ENCODE measurements around the gene IGLL1. TPM values are rescaled to one million over a fixed set of nuclear protein-coding genes. Genes with fewer than 3 reads are reported as not detected.

IGLL1 gene
- total and polyA plus RNA-seq, 2 experiments from 2014 or later: not detected

- Histone ChIP-seq H2AFZ (no peak overlapping the region), H3K36me3 (ENCODE audit: insufficient read depth) (no peaks in the 10 kb centered on the region), H3K79me2 (replicated peaks; ENCODE audit: insufficient read depth) (no peaks in the 10 kb centered on the region), H3K4me2 (no peak overlapping the region), H3K27me3 (ENCODE audit: insufficient read depth) (peaks cover 44% of the 10 kb centered on the region), H3K4me3 (no peak overlapping the region), H3K9me2 (ENCODE audit: insufficient read depth) (no peaks in the 10 kb centered on the region), H4K20me1 (replicated peaks; ENCODE audit: insufficient read depth) (no peaks in the 10 kb centered on the region), H3K27ac (ENCODE audit: low read depth) (no peak overlapping the region), H3F3A (replicated peaks; ENCODE audit: low read depth) (no peaks in the 10 kb centered on the region), H3K4me1 (ENCODE audit: insufficient read depth) (peaks cover 9% of the 10 kb centered on the region)
- H3K36me3 Mint-ChIP-seq (ENCODE audit: low read depth): no peaks in the 10 kb centered on the region
- no peaks in the 10 kb centered on the region; the same call in 2 of the 3 replicates for H3K9me3 Mint-ChIP-seq
- ATAC-seq: no peak
- H3K27ac Mint-ChIP-seq: no peak overlapping the region
- H3K4me1 Mint-ChIP-seq: peaks cover 21% of the 10 kb centered on the region
- DNase-seq (ENCODE audit: low spot score): no peak
- H3K27me3 Mint-ChIP-seq (ENCODE audit: insufficient read depth, low read depth, poor library complexity): peaks cover 43% of the 10 kb centered on the region
- TF ChIP-seq JUNB (IDR thresholded peaks at IDR 0.05; ENCODE audit: unreplicated experiment) (no peak), ZNF114 (CRISPR knock-in tag; IDR thresholded peaks at IDR 0.05) (no peak), POLR2AphosphoS5 (IDR thresholded peaks at IDR 0.05; ENCODE audit: low read depth) (no peak), CREB1 (CRISPR knock-in tag; IDR thresholded peaks at IDR 0.05; ENCODE audit: low read depth) (no peak), NANOG (IDR thresholded peaks at IDR 0.05; ENCODE audit: borderline replicate concordance) (no peak), ZNF462 (CRISPR knock-in tag; IDR thresholded peaks at IDR 0.05) (no peak), REST (IDR thresholded peaks at IDR 0.05; ENCODE audit: unreplicated experiment) (no peak), EZH2 (IDR thresholded peaks at IDR 0.05; ENCODE audit: low read depth, unreplicated experiment) (no peak), ETS1 (IDR thresholded peaks at IDR 0.05) (no peak), EZH2phosphoT487 (IDR thresholded peaks at IDR 0.05; ENCODE audit: unreplicated experiment) (no peak), ZNF331 (CRISPR knock-in tag; IDR thresholded peaks at IDR 0.05; ENCODE audit: low read depth) (no peak), CTCF (conservative IDR thresholded peaks at IDR 0.05; ENCODE audit: low read depth in 2 of 2) (no peak), STAT1 (IDR thresholded peaks at IDR 0.05; ENCODE audit: unreplicated experiment) (no peak)
- H3K4me3 Mint-ChIP-seq: no peak overlapping the region; the same call in 2 of the 3 replicates
These were observed 51.9 kb downstream of the IGLL1 start for GRCh38 chr22:23527971-23528740.

Measured in GM23338 (cell line).